ENCODE results near the gene P4HA1.
"Not testable (repeated sequence)": the region's sequence is repeated elsewhere in the genome, so short reads cannot be mapped to it uniquely, and the experiment has no call there.

P4HA1 gene

DNA sequence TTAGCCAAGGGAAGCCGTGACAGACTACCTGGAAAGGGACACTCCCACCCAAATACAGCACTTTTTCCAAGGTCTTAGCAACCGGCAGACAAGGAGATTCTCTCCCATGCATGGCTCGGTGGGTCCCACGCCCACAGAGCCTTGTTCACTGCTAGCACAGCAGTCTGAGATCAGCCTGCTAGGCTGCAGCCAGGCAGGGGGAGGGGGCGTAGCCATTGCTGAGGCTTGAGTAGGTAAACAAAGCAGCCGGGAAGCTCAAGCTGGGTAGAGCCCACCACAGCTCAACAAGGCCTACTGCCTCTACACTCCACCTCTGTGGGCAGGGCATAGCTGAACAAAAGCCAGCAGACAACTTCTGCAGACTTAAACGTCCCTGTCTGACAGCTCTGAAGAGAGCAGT, 106.9 kb downstream of the P4HA1 start:
- H3K4me3 ChIP-seq (ENCODE audit: low read depth in 1 of 2, low read length in 2 of 2); H3K27me3 ChIP-seq (ENCODE audit: control insufficient read depth in 1 of 2, insufficient read depth in 2 of 2, low read length in 2 of 2); H3K9ac ChIP-seq (ENCODE audit: low read depth in 1 of 2, low read length in 2 of 2); H3K4me1 ChIP-seq (ENCODE audit: control insufficient read depth in 1 of 2, insufficient read depth in 2 of 2, low read length in 2 of 2); H3K27ac ChIP-seq (ENCODE audit: low read depth, low read length); H3K9me3 ChIP-seq (ENCODE audit: control insufficient read depth in 1 of 2, low read length in 2 of 2); H3K36me3 ChIP-seq (ENCODE audit: control insufficient read depth in 1 of 2, insufficient read depth in 2 of 2, low read length in 2 of 2): not testable (repeated sequence)

DNA sequence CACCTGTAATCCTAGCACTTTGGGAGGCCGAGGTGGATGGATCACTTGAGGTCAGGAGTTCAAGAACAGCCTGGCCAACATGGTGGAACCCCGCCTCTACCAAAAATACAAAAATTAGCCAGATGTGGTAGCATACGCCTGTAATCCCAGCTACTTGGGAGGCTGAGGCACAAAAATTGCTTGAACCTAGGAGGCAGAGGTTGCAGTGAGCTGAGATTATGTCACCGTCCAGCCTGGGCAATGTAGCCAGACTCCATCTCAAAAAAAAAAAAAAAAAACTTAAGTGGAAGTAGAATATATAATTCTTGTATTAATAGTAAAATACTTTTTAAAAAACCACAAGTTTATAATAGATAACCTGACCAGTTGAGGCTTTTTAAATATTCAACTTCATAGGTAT, 112.0 kb downstream of the P4HA1 start:
- H3K27me3 ChIP-seq (ENCODE audit: control insufficient read depth in 1 of 2, insufficient read depth in 2 of 2, low read length in 2 of 2); H3K4me3 ChIP-seq (ENCODE audit: low read depth in 1 of 2, low read length in 2 of 2); H3K36me3 ChIP-seq (ENCODE audit: control insufficient read depth in 1 of 2, insufficient read depth in 2 of 2, low read length in 2 of 2); H3K9ac ChIP-seq (ENCODE audit: low read depth in 1 of 2, low read length in 2 of 2); H3K4me1 ChIP-seq (ENCODE audit: control insufficient read depth in 1 of 2, insufficient read depth in 2 of 2, low read length in 2 of 2); H3K27ac ChIP-seq (ENCODE audit: low read depth, low read length): not testable (repeated sequence)
- H3K9me3 ChIP-seq (ENCODE audit: control insufficient read depth in 1 of 2, low read length in 2 of 2) = peaks cover 2 to 10% of the 10 kb centered on the region in 2 donors

DNA sequence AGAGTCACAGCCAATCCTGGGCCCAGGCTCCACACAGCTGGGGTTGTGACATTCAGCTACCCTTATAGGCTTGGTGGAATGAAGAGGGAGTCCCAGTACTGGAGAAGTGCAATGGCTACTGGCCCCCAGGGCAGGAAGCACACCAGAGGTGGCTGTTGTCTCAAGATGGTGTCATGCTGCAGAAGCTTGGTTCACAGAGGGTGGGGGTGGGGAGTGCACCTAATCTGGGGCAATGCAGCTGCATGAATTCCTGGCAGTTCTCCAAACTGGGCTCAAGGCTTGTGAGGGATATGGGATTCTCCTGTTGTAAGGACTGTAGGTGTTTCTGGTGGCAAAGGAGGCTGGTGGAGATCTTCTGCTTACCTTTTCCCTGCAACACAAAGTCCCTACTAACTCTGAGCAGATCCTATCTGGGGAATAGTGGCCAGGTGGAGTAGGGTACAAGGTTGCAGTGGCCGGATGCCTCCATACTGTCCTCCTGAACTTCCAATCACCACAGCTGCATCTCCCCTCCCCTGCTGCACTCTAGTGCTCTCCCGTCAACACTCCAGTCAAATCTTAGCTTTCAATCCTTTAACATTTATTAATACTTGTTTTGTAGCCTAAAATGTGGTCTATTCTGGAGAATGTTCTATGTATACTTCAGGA, 114.7 kb downstream of the P4HA1 start:
- H3K4me3 ChIP-seq (ENCODE audit: low read depth in 1 of 2, low read length in 2 of 2) = no peak overlapping the region
- no peak overlapping the region for H3K9ac ChIP-seq (ENCODE audit: low read depth in 1 of 2, low read length in 2 of 2)
- H3K36me3 ChIP-seq (ENCODE audit: control insufficient read depth in 1 of 2, insufficient read depth in 2 of 2, low read length in 2 of 2) = no peaks in the 10 kb centered on the region
- H3K27ac ChIP-seq (ENCODE audit: low read depth, low read length) = no peak overlapping the region
- no peaks in the 10 kb centered on the region for H3K4me1 ChIP-seq (ENCODE audit: control insufficient read depth in 1 of 2, insufficient read depth in 2 of 2, low read length in 2 of 2)
- peaks cover 10 to 21% of the 10 kb centered on the region in 2 donors for H3K9me3 ChIP-seq (ENCODE audit: control insufficient read depth in 1 of 2, low read length in 2 of 2)
- H3K27me3 ChIP-seq (ENCODE audit: control insufficient read depth in 1 of 2, insufficient read depth in 2 of 2, low read length in 2 of 2) = no peaks in the 10 kb centered on the region

- Histone ChIP-seq H3K4me3 (ENCODE audit: low read depth in 1 of 2, low read length in 2 of 2) (no peak overlapping the region), H3K9me3 (ENCODE audit: control insufficient read depth in 1 of 2, low read length in 2 of 2) (peaks cover 17 to 24% of the 10 kb centered on the region in 2 donors), H3K9ac (ENCODE audit: low read depth in 1 of 2, low read length in 2 of 2) (no peak overlapping the region), H3K27ac (ENCODE audit: low read depth, low read length) (no peak overlapping the region), H3K36me3 (ENCODE audit: control insufficient read depth in 1 of 2, insufficient read depth in 2 of 2, low read length in 2 of 2) (no peaks in the 10 kb centered on the region), H3K4me1 (ENCODE audit: control insufficient read depth in 1 of 2, insufficient read depth in 2 of 2, low read length in 2 of 2) (no peaks in the 10 kb centered on the region), H3K27me3 (ENCODE audit: control insufficient read depth in 1 of 2, insufficient read depth in 2 of 2, low read length in 2 of 2) (no peaks in the 10 kb centered on the region)
These were observed 115.4 kb downstream of the P4HA1 start for GRCh38 chr10:72981028-72981881.

- Histone ChIP-seq H3K4me1 (ENCODE audit: control insufficient read depth in 1 of 2, insufficient read depth in 2 of 2, low read length in 2 of 2) (no peaks in the 10 kb centered on the region), H3K9ac (ENCODE audit: low read depth in 1 of 2, low read length in 2 of 2) (no peak overlapping the region), H3K9me3 (ENCODE audit: control insufficient read depth in 1 of 2, low read length in 2 of 2) (peaks cover 18 to 27% of the 10 kb centered on the region in 2 donors), H3K27ac (ENCODE audit: low read depth, low read length) (no peak overlapping the region), H3K4me3 (ENCODE audit: low read depth in 1 of 2, low read length in 2 of 2) (no peak overlapping the region), H3K27me3 (ENCODE audit: control insufficient read depth in 1 of 2, insufficient read depth in 2 of 2, low read length in 2 of 2) (no peaks in the 10 kb centered on the region), H3K36me3 (ENCODE audit: control insufficient read depth in 1 of 2, insufficient read depth in 2 of 2, low read length in 2 of 2) (no peaks in the 10 kb centered on the region)
These were observed 116.3 kb downstream of the P4HA1 start for GRCh38 chr10:72980348-72980747.

DNA sequence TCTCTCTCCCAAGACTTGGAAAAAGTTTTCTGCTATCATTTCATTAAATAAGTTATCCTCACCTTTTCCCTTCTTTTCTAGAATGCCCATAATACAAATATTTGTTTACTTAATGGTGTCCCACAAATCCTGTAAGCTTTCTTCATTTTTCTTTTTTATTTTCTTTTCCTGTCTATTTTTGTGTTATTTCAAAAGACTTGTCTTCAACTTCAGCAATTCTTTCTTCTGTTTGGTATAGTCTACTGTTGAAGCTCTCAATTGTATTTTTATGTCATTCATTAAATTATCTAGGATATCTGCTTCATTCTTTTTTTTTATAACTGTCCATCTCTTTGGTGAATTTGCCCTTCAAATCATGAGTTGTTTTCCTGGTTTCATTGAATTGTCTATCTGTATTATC, 117.0 kb downstream of the P4HA1 start:
- no peak overlapping the region for H3K4me3 ChIP-seq (ENCODE audit: low read depth in 1 of 2, low read length in 2 of 2)
- no peaks in the 10 kb centered on the region for H3K36me3 ChIP-seq (ENCODE audit: control insufficient read depth in 1 of 2, insufficient read depth in 2 of 2, low read length in 2 of 2)
- no peak overlapping the region for H3K9ac ChIP-seq (ENCODE audit: low read depth in 1 of 2, low read length in 2 of 2)
- no peak overlapping the region for H3K27ac ChIP-seq (ENCODE audit: low read depth, low read length)
- H3K4me1 ChIP-seq (ENCODE audit: control insufficient read depth in 1 of 2, insufficient read depth in 2 of 2, low read length in 2 of 2) = no peaks in the 10 kb centered on the region
- H3K27me3 ChIP-seq (ENCODE audit: control insufficient read depth in 1 of 2, insufficient read depth in 2 of 2, low read length in 2 of 2) = no peaks in the 10 kb centered on the region
- peaks cover 18 to 30% of the 10 kb centered on the region in 2 donors for H3K9me3 ChIP-seq (ENCODE audit: control insufficient read depth in 1 of 2, low read length in 2 of 2)

DNA sequence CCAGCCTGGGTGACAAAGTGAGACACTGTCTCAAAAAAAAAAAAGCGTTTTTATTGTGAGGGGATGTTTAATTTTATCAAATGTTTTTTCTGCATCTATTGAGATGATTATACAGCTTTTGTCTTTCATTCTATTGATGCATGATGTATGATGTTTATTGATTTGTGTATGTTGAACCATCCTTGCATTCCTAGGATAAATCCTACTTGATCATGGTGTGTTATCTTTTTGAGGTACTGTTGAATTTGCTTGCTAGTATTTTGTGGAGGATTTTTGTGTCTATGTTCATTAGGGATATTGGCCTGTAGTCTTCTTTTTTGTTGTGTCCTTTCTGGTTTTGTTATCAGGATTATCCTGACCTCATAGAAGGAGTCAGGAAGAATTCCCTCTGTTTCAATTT, 119.8 kb downstream of the P4HA1 start:
- H3K4me3 ChIP-seq (ENCODE audit: low read depth in 1 of 2, low read length in 2 of 2) = no peak overlapping the region
- no peaks in the 10 kb centered on the region for H3K27me3 ChIP-seq (ENCODE audit: control insufficient read depth in 1 of 2, insufficient read depth in 2 of 2, low read length in 2 of 2)
- no peaks in the 10 kb centered on the region for H3K4me1 ChIP-seq (ENCODE audit: control insufficient read depth in 1 of 2, insufficient read depth in 2 of 2, low read length in 2 of 2)
- H3K36me3 ChIP-seq (ENCODE audit: control insufficient read depth in 1 of 2, insufficient read depth in 2 of 2, low read length in 2 of 2) = no peaks in the 10 kb centered on the region
- H3K9me3 ChIP-seq (ENCODE audit: control insufficient read depth in 1 of 2, low read length in 2 of 2) = peaks cover 18 to 30% of the 10 kb centered on the region in 2 donors
- no peak overlapping the region for H3K27ac ChIP-seq (ENCODE audit: low read depth, low read length)
- H3K9ac ChIP-seq (ENCODE audit: low read depth in 1 of 2, low read length in 2 of 2) = no peak overlapping the region
